ENCODE data around the gene CMTM6.
A peak's percentile ranks its signal among the peaks of the same experiment; 100 is the strongest.
"Not testable (repeated sequence)": the region's sequence is repeated elsewhere in the genome, so short reads cannot be mapped to it uniquely, and the experiment has no call there.

The CMTM6 gene

DNA sequence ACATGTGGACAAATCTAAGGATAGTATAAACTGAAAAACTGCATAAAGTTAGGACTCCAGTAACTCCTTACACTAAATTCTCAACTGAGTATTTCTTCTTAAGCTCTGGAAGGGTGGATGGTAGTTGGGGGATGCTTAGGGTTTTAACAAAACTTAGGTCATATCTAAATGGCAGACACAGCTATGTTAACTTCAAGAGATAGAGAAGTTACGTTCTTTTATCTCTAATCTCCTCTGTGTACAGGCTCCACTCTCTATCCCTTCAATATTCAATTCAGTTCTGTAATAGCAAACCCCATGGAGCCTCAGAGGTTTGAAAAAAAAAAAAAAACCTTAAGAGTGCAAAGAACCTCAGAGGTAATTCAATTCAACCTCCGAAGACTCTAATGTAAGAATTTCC lies 3.1 kb downstream of the CMTM6 start:
- no peak for DNase-seq (ENCODE audit: low spot score)

DNA sequence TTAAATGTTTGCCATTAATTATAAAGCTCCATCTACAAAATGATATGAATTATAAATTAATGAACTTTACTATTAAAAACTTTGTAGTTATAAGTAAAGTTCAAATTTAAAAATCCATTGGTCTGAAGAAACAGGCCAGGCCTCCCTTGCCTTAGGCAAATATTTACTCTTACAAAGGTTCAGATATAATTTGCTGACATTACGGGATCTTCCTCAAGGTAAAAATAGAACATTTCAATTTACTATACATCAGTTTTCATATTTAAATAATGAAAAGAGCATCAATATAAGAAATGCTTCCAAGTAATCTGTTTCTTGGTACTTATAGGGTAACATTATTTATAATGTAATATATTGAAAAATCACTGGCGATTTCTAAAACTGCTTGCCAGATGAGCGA lies 3.7 kb downstream of the CMTM6 start:
- DNase-seq (ENCODE audit: low spot score): no peak

DNA sequence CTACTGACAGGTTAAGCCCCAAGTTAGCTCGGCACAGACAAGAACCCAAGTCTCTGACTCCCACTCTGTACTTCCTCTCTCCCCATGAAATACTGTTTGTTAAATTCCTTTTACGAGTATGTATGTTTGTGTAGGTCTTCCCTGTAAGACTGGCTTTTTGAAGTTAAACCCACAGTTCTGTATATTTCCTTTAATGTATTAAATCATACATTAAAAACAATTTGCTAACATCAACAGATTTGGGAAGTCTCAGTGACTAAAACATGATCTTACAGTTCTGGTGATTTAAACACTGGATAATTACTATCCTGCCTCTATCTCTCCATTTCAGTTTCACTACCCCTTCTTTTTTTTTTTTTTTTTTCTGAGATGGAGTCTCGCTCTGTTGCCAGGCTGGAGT lies 4.4 kb downstream of the CMTM6 start:
- no peak for DNase-seq (ENCODE audit: low spot score)

- DNase-seq (ENCODE audit: low spot score): no peak
Observed at GRCh38 chr3:32495609-32496008, 7.0 kb downstream of the CMTM6 start.

DNA sequence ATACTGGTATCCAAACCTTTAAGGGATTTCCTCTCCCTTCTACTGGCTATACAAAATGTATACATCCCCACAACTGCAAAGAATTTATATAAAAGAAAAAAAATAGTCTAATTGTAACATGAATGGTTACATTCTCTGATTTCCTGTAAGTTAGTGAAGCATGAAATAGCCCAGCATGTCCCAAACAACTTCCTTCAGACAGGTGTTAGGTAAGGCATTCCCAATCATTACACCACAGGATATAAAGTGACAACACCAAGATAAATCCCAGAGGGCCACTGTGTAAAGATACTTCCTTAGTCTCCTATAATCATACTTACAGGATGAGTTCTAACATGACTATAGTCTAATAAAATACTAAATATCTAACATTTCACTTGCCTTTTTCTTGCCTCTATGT lies 7.6 kb downstream of the CMTM6 start:
- no peak for DNase-seq (ENCODE audit: low spot score)

GRCh38 chr3:32493437-32494414 lies 8.9 kb downstream of the CMTM6 start:
- DNase-seq (ENCODE audit: low spot score): no peak

DNA sequence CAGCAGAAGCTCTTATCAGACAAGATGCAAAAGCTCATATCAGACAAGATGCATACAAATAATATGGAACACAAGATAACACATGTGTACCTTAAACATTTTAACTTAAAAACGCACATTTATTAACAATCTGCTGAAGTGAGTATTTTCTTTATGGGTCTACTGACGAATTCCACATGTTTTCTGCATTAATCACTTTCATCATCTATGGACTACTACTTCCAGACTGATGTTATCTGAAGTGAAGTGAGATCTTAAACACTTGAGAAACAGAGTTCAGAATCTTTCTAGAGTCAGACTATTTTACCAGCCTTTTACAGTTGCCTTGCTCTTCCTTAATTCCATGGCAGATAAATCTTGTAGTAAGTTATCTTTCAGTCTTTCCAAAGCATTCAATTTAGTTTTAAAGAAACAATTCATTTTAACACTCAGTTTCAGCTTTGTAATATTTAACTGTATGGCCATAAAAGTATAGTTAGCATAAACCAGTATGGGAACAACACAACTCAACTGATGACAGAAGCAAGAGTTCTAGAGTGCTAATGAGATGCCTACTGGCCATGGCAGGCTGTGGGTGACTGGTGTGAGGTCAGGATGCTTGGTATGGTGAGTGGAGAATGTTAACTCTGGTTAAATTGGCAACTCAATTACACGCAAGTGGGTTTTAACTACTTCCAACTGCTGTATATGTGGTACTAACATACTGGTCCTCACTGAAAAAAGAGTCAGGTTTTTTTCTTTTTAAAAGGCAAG lies 9.8 kb downstream of the CMTM6 start:
- no peak for DNase-seq (ENCODE audit: low spot score)

DNA sequence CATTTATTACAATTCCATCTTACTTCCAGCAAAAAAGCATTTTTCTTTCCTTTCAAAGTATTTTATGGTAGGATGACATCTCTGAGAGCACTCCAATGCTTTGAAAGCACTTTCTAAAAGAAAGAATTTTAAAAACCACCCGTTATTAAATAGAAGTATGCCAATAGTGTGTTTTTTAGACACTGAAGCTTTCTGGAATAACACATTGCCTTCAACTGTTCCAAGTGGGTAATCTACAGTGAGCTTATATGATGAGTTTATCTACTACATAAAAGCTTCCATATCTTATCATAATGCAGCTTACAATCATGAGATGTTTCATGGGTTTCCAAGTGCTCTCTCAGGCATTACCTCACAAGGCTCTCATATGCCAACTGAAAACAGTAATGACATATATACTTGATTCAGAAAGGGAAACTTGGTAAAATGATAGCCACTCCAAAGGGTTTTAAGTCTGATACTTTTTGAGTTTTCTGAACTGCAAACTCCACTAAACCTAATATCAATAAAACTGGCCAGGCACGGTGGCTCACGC lies 14.1 kb downstream of the CMTM6 start:
- no peak for DNase-seq (ENCODE audit: low spot score)

- DNase-seq (ENCODE audit: low spot score): no peak
Observed at GRCh38 chr3:32487781-32488473, 14.7 kb downstream of the CMTM6 start.

- no peak for DNase-seq (ENCODE audit: low spot score)
Observed at GRCh38 chr3:32484436-32484835, 18.2 kb downstream of the CMTM6 start.

DNA sequence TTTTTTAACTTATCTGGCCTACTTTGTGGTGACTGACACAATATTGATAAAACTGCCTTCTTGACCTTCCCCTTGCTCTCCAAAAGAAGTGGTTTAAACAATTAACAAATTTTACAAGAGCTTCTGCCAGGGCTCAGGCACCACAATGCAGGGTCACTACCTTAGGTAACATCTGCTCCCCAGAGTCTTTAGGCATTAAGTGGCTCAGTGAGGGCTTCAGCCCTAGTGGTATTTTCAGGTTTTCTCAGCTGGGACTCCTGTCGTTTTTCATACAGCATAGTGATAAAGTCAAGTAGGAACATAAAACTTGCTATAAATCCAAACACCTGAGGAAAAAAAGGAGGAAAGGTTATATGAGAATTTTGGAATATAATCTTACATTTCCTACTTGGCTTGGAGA lies 18.9 kb downstream of the CMTM6 start:
- no peak for DNase-seq (ENCODE audit: low spot score)

- no peak for DNase-seq (ENCODE audit: low spot score)
Observed at GRCh38 chr3:32482693-32483092, 20.0 kb downstream of the CMTM6 start.

DNA sequence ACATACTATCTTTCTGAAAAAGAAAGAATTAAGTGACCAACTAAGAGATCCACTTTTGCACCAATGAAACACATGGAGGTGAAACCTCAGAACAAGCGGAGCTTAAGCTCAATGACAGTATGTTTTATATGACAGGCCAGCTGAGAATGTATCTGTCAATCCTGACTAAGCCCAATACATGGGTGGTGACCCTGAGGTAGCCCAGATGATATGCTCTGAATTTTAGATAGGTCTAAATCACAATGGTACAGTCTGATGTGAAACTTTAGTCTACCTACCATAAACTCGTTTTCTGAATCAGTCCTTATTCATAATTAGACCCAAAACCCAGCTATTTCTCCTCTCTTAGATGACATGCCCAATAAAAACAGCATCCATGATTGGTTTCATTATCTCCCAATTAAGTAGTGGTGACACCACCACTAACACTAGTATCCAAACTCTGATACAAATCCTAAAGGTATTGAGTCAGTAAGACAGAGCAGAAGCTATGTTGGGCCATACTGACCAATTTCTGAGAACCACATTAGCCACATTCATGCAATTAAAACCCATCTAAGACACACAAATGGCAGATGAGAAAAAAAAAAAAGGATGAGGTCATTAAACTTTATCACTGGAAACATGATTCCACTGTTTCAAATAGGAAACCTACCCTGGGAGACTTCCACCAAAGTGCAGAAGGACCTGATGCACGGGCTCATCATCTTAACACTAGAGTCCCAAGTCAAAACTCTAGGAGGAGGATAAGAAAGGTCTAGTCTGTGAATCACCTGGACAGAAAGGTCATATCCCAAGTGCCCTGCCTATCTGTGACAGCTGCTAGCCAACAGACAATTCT lies 20.6 kb downstream of the CMTM6 start:
- DNase-seq (ENCODE audit: low spot score): no peak

- no peak for DNase-seq (ENCODE audit: low spot score)
Observed at GRCh38 chr3:32480604-32481003, 22.0 kb downstream of the CMTM6 start.

- DNase-seq (ENCODE audit: low spot score): no peak
Observed at GRCh38 chr3:32474201-32474600, 28.5 kb downstream of the CMTM6 start.

DNA sequence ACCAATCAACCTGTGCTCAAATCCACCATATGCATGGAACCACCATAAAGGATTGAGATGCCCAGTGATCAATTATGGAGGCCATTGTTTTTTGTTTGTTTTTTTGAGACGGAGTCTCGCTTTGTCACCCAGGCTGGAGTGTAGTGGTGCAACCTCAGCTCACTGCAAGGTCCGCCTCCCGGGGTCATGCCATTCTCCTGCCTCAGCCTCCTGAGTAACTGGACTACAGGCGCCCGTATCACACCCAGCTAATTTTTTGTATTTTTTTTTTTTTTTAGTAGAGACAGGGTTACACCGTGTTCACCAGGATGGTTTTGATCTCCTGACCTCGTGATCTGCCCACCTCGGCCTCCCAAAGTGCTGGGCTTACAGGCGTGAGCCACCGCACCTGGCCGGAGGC lies 30.5 kb downstream of the CMTM6 start:
- not testable (repeated sequence) for DNase-seq (ENCODE audit: low spot score)

- DNase-seq (ENCODE audit: low spot score): no peak
Observed at GRCh38 chr3:32471246-32471645, 31.4 kb downstream of the CMTM6 start.

GRCh38 chr3:32470362-32470761 lies 32.3 kb downstream of the CMTM6 start:
- no peak for DNase-seq (ENCODE audit: low spot score)

DNA sequence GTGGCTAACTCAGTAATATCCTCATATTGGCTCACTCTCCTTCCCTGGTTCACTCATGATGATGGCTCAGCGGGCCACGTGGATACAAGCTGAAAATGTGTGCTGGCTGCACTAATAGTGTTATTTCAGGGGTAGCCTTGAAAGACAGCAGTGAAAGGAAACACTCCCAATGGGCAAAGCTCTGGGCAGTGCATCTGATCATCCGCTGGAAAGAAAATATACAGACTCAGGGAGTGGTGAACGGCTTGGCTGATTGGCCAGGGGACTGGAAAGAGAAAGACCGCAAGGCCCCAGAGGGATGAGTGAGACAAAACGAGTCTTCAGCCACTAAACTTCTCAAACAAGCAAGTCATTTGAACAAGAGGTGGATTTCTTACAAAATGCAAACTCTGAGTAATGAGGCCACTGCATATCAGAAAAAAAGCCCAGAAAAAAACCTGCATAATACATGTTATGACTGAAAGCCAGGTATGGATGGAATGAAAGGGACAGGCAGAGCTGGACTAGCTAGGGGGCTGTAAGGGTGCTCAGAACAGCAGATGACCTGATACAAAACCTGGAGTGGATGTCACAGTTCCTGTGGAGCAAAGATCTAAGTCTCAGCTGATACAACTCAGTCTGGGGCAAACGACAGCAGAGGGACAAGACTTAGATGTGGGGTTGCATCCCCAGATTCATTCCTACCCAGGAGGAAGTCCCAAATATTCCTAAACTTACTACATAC lies 33.3 kb downstream of the CMTM6 start:
- no peak for DNase-seq (ENCODE audit: low spot score)

DNA sequence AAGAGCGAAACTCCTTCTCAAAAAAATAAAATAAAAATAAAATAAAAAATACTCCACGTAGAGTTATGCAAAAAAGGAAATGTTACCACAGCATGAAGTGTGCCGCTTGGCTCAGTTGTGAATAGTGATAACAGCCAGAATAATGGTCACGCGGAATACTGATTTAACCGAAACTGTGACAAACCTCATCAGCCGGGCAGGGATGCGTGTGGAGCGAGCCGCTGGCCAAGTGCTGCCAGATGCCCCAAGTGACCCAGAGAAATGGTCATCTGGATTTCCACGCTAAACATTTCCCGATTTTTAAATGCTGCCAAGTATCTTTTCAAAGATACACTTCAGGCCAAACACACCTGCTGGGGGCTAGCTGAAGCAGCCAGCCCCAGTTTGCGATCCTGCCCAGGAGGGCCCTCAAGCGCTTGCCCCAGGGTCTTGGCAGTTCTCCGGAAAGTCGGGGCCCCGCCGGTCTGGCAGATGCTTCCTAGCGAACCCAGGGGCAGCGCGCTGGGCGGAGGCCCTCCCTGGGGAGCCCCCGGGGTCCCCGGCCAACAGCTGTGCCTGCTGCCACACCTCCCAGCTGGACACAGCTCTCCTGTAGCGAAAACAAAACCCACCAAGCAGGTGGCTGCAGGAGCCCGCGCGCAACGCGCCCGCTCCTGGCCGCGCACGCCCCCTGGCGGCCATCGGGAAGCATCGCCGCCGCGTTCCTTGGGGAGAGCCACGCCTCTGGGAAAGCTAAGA lies 35.1 kb downstream of the CMTM6 start:
- peak; percentile 92 for DNase-seq (ENCODE audit: low spot score)
